SK-N-MC (cell line): Measurements from ENCODE around the gene TOM1.
"Not testable (repeated sequence)": the region's sequence is repeated elsewhere in the genome, so short reads cannot be mapped to it uniquely, and the experiment has no call there.

Experiments
- DNase-seq: peaks from one replicate; pipeline ENCODE4 v3.0.0-alpha.2; 2011; ENCODE audit warnings: low read depth, low spot score
- H3K27ac ChIP-seq: fragments of 200-600 bp; sonication (generic); 2 replicates; pipeline ENCODE4 v1.5.1; 2016; ENCODE audit warnings: mixed run types
- H3K36me3 ChIP-seq: fragments of 200-600 bp; sonication (generic); 2 replicates; pipeline ENCODE4 v1.6.1; 2017; ENCODE audit warnings: antibody characterized with exemption, low read length, mixed read lengths; ENCODE audit not compliant: insufficient read depth
- H3K4me3 ChIP-seq: fragments of 200-600 bp; sonication (generic); 2 replicates; pipeline ENCODE4 v1.5.1; 2016
- H3K9ac ChIP-seq: fragments of 200-600 bp; sonication (generic); 2 replicates; pipeline ENCODE4 v1.8.0; 2017; ENCODE audit warnings: mixed run types, mixed read lengths; ENCODE audit not compliant: insufficient read length
- H3K9me3 ChIP-seq: fragments of 200-600 bp; sonication (generic); 2 replicates; pipeline ENCODE4 v1.6.1; 2017; ENCODE audit warnings: low read depth, mild to moderate bottlenecking, antibody characterized with exemption, low read length, moderate library complexity, mixed read lengths
- EZH2 ChIP-seq: fragments of 200-600 bp; sonication (generic); IDR thresholded peaks from one replicate; pipeline ENCODE4 v1.6.1; 2017; ENCODE audit warnings: antibody characterized with exemption
- FOXP2 ChIP-seq: optimal IDR thresholded peaks from 2 replicates; pipeline ENCODE3; 2011; ENCODE audit warnings: mild to moderate bottlenecking, moderate library complexity; ENCODE audit not compliant: insufficient read depth; ENCODE audit errors: extremely low read length, control extremely low read depth
- POLR2AphosphoS5 ChIP-seq: IDR thresholded peaks from 2 replicates; pipeline ENCODE4 v1.6.1; 2012; ENCODE audit warnings: mild to moderate bottlenecking, low read depth, low read length, borderline replicate concordance

The TOM1 gene

GRCh38 chr22:35394011-35394312 lies 94.3 kb downstream of the TOM1 start:
- no peaks in the 10 kb centered on the region for H3K9me3 ChIP-seq
- H3K27ac ChIP-seq, result no peak overlapping the region
- no peak overlapping the region for H3K9ac ChIP-seq
- no peak overlapping the region for H3K4me3 ChIP-seq
- H3K36me3 ChIP-seq, result no peaks in the 10 kb centered on the region
- TF ChIP-seq POLR2AphosphoS5, result no peak
- no peak for TF ChIP-seq EZH2
- TF ChIP-seq FOXP2, result no peak
- DNase-seq, result no peak

DNA sequence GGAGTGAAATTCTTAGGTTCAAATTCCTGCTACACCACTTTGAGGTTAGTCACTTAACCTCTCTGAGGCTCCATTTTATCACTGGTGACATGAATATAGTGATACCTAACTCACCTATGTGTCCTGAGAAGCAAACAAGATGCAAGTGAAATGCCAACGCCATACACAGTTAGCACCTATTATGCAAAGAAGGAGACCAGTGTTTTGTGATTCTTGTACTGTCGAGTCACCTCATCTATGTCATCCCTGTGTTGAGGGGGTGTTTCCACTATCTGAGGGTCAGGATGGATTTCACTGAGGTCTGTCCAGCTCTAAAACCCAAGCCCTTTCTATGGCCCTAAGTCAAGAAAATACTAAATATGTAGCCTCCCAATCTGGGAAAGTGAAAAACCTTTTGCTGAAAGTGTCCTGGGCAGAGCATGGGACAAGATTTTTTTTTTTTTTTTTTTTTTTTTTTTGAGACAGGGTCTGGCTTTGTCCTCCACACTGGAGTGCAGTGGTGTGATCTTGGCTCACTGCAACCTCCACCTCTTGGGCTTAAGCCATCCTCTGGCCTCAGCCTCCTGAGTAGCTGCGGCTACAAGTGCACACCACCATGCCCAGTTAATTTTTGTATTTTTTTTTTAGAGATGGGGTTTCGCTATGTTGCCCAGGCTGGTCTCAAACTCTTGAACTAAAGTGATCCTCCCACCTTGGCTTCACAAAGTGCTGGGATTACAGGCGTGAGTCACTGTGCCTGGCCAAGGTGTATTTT lies 95.3 kb downstream of the TOM1 start:
- no peaks in the 10 kb centered on the region for H3K36me3 ChIP-seq
- no peak overlapping the region for H3K4me3 ChIP-seq
- no peak for DNase-seq
- no peak overlapping the region for H3K9ac ChIP-seq
- TF ChIP-seq FOXP2, result no peak
- no peak for TF ChIP-seq POLR2AphosphoS5
- TF ChIP-seq EZH2, result no peak
- no peaks in the 10 kb centered on the region for H3K9me3 ChIP-seq
- H3K27ac ChIP-seq, result no peak overlapping the region

- not testable (repeated sequence) for H3K4me3 ChIP-seq, DNase-seq, H3K9ac ChIP-seq, H3K27ac ChIP-seq, H3K9me3 ChIP-seq, H3K36me3 ChIP-seq
Observed at GRCh38 chr22:35396622-35397021, 96.9 kb downstream of the TOM1 start.

DNA sequence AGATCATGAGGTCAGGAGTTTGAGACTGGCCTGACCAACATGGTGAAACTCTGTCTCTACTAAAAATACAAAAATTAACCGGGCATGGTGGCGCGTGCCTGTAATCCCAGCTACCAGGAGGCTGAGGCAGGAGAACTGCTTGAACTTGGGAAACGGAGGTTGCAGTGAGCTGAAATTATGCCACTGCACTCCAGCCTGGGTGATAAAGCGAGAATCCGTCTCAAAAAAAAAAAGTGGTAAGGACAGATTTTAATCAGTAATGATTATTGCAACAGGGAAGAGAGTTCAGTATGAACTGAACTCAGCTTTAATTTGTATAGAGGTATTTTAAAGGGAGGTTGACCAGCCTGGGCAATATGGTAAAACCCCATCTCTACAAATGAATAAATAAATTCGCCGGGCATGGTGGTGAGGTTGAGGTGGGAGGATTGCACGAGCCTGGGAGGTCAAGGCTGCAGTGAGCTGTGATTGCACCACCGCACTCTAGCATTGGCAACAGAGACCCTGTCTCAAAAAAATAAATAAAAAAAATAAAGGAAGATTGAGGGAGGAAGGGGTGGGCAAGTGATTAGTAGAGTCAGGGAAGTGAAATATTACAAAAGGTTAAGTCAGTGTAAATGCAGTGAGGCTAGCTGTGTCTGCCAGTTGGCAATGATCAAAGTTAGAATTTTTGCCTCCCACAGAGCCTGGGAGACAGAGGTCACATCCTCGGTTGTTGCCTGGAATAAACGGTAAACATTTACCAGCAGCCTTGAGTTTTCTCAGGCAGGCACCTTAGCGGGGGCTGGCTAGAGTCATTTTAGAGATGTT lies 97.6 kb downstream of the TOM1 start:
- DNase-seq, result no peak
- Histone ChIP-seq H3K4me3 (no peak overlapping the region), H3K9me3 (no peaks in the 10 kb centered on the region), H3K27ac (no peak overlapping the region), H3K36me3 (peaks cover 12% of the 10 kb centered on the region), H3K9ac (no peak overlapping the region)
- no peak for TF ChIP-seq FOXP2
- TF ChIP-seq EZH2, result no peak
- no peak for TF ChIP-seq POLR2AphosphoS5
